NCI-H2171 (cell line): ENCODE measurements around the gene CKAP4.

Experiments
- DNase-seq: peaks from one replicate; lab custom pipeline; 2025; lab: John Stamatoyannopoulos, UW

CKAP4 gene

GRCh38 chr12:106240821-106241220 is 7.0 kb downstream of the CKAP4 start:
- no peak for DNase-seq

DNA sequence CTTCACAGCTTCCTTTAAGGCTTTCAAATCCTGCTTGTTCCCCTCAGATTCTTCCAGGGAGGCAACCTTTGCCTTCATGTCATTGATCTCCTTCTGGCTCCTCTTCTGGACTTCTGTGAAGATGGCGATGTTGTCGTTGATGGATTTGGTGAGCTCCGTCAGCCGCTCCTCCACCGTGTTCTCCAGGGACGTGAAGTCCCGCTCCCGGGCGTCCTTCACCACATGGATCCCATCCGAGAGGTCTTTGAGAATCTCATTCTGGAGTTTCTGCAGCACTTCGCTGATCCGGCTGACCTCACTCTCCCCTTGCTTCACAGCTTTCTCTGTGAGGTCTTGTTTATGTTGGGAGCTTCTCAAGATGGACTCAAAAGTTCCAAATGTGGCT is 7.9 kb downstream of the CKAP4 start:
- DNase-seq: no peak

DNA sequence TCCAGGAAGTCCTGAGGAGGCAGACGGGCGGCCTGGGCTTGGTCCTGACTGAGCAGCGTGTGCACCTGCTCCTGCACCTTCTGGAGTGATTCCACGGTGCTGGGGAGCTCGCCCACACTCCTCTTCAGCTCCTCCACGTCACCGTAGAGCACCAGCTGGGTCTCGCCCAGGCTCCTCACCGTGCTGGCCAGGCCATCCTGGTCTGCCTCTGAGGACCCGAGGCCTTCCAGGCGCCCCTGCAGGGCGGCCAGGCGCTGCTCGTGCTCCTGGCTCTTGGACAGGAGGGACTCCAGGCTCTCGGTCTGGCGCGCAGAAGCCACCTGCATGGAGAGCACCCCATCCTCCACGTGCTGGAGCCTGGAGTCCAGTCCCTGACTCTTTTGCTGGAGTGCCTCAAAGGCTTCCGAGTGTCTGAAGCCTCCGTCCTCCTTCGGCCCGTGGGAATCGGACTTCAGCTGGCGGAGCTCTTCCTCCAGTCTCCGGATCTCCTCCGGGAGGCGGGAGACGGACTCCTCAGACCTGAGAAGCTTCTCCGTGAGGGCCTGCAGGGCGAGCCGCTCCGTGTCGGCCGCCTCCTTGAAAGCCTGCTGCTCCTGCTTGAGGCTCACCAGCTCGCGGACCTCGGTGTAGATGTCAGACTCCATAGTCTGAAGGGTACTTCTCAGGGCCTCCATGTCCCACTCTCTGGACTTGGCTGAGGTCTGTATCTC is 8.4 kb downstream of the CKAP4 start:
- no peak for DNase-seq

DNA sequence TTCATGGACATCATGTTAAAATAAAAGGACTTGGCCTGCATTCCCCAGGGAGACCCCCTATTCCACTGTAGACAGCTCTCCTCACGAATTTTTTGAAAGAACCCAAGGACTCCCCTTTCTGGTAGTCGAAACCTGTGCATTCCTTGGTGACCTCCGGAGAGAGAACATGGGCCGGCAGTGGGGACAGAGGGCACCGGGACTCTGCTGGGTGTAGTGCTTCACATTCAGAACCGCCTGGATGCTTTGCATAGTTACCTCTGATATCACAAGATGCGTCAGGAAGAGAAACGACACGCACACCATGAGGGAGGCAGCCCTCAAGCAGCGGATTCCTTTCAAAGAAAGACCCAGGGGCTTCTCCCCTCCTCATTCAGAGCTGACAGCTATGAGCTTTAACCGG is 9.7 kb downstream of the CKAP4 start:
- no peak for DNase-seq

- DNase-seq: no peak
These were observed 12.1 kb downstream of the CKAP4 start for GRCh38 chr12:106235770-106236169.

DNA sequence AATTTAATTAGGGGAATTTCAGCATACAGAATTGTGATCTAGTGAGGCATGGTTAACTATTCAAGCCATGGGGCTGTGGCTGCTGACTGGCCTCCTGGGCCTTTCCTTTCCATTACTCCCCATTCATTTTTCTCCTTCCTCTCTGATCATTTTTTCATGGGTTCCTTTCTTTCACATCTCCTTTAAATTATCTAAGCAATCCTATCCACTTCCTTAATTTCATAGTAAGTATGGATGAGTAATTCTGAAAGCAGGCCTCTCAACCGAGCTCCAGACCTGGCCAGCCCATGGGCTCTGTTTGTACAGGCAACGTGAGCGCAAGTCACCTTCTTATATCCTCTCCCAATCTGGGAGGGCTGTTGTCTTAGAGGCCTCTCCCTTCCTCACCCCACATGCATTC is 13.4 kb downstream of the CKAP4 start:
- no peak for DNase-seq

- DNase-seq: no peak
These were observed 14.8 kb downstream of the CKAP4 start for GRCh38 chr12:106233011-106233410.

DNA sequence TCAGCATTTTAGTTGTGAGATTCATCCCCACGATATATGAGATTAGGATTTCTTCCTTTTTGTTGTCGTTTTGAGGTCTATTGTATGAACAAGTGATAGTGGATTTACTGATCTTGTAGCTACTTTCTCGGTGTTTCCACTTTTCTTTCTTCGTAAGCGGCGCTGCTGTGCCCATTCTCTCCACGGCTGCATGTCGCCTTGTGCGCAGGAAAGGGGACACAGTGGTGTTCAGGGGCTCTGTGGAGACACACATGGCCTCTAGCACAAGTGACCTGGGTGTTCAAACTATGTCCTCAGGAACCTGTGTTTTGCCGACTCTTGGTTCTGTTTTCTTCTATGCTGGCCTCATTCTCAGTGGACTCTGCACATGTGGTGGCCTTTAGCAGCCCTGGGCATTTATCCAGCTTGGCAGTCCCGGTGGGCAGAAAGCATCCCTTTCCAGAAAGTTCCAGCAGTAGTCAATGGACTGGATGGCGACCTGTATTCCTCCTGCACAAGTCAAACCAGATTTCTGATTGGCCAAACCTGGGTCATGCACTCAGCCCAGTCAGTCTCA is 18.7 kb downstream of the CKAP4 start:
- no peak for DNase-seq

DNA sequence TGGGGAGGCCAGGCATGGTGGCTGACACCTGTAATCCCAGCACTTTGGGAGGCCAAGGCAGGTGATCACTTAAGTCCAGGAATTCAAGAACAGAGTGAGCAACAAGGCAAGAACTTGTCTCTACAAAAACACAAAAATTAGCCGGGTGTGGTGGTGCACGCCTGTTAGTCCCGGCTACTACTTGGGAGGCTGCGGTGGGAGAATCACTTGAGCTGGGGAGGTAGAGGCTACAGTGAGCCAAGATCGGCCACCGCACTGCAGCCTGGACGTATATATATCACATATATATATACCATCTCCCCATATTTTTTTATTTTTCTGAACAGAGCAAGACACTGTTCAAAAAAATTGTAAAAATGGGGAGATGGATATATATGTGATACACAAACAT is 19.5 kb downstream of the CKAP4 start:
- DNase-seq: no peak

- DNase-seq: no peak
These were observed 20.0 kb downstream of the CKAP4 start for GRCh38 chr12:106227641-106228319.

GRCh38 chr12:106226884-106227640 is 20.8 kb downstream of the CKAP4 start:
- DNase-seq: peak; percentile 34

GRCh38 chr12:106224355-106224706 is 23.5 kb downstream of the CKAP4 start:
- no peak for DNase-seq

- peak; percentile 16 for DNase-seq
These were observed 24.1 kb downstream of the CKAP4 start for GRCh38 chr12:106223485-106224354.

GRCh38 chr12:106220536-106220935 is 27.3 kb downstream of the CKAP4 start:
- no peak for DNase-seq

- DNase-seq: no peak
These were observed 28.8 kb downstream of the CKAP4 start for GRCh38 chr12:106219043-106219442.

- DNase-seq: no peak
These were observed 30.1 kb downstream of the CKAP4 start for GRCh38 chr12:106217706-106218105.

DNA sequence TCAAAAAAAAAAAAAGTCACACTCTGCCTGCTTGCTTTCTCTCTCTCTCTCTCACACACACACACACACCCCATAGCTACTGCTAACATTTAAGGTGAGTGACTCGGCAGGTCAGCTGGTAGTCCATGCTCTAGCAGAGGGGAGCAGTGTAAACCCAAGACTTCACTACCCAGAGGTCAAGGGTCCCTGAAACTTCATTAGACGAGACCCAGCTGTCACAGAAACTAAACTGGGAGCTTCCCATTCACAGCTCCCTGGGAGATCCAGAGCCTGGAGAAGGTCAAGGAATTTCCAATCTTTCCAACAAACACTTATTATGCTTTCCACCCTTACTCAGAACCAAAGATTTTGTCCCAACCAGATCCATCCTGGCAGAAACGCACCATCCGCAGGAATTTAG is 33.2 kb downstream of the CKAP4 start:
- DNase-seq: no peak

DNA sequence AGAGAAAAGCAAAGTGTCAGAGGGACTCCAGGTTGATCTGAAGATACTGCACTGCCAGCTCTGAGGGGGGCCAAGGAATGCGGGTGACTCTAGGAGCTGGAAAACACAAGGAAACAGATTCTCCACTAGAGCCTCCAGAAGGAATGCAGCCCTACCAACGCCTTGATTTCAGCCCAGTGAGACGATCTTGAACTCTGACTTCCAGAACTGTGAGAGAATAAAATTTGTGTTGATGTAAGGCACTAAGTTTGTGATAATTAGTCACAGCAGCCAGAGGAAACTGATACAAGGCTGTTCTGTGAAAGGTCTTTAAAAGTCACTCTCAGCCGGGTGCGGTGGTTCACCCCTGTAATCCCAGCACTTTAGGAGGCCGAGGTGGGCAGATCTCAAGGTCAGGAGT is 34.2 kb downstream of the CKAP4 start:
- DNase-seq: no peak

GRCh38 chr12:106211973-106212372 is 35.8 kb downstream of the CKAP4 start:
- DNase-seq: no peak

DNA sequence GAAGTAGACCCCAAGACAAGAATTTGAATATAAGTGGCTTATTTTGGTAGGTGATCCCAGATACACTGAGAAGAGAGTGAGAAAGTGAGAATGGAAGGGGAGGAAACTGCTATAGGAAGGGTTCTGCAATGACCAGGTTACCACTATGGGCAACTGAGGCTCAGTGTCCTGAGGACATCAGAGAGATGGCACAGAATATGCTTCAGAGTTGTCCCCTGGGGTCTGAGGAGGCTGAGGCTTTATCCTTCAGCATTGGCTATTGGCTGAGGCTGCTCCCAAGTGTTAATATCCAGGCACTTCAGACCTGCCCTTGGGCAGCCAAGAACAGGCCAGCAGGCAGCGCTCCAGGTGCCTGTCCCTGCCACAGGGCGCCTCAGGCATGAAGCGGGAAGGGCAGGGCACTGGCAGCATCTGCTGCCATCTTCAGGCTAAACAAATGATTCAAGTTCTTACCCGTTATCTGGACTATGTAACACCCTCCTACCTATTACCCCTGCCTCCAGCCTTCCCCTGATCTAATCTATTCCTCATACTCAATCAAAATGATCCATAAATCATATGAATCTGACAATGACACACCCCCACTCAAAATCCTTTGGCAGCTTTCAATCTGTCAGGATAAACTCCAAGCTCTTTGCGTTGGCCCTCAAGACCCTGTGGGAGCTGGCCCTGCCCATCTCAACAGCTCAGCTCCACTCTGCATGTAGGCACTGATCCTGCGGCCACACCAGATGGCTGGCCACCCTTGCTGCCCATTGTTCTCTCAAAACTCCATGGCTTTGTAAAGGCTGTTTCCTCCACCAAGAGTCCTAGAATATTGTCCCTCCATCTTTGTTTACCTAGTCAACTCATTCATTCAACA is 42.4 kb downstream of the CKAP4 start:
- no peak for DNase-seq

- no peak for DNase-seq
These were observed 43.5 kb downstream of the CKAP4 start for GRCh38 chr12:106204312-106204711.
